Measurements from ENCODE around the gene GALT.

The GALT gene

GRCh38 chr9:34647084-34647403 lies 569 bp downstream of the GALT start:
- TF ChIP-seq REST (IDR thresholded peaks at IDR 0.05; ENCODE audit: insufficient read depth in 1 of 2, low read depth in 2 of 2, low read length in 2 of 2) (no peak), FOXP2 (optimal IDR thresholded peaks at IDR 0.05; ENCODE audit: borderline replicate concordance, extremely low read depth, extremely low read length, insufficient read depth) (no peak), POLR2AphosphoS5 (IDR thresholded peaks at IDR 0.05; ENCODE audit: low read depth, low read length) (no peak), TAF1 (IDR thresholded peaks at IDR 0.05; ENCODE audit: borderline replicate concordance, insufficient read depth, low read length) (no peak), SIN3A (IDR thresholded peaks at IDR 0.05; ENCODE audit: borderline replicate concordance, insufficient read depth, low read length) (no peak)

GRCh38 chr9:34647651-34648050 lies 1.2 kb downstream of the GALT start:
- TF ChIP-seq TAF1 (IDR thresholded peaks at IDR 0.05; ENCODE audit: borderline replicate concordance, insufficient read depth, low read length): no peak
- TF ChIP-seq REST (IDR thresholded peaks at IDR 0.05; ENCODE audit: insufficient read depth in 1 of 2, low read depth in 2 of 2, low read length in 2 of 2): no peak
- TF ChIP-seq FOXP2 (optimal IDR thresholded peaks at IDR 0.05; ENCODE audit: borderline replicate concordance, extremely low read depth, extremely low read length, insufficient read depth): no peak
- no peak for TF ChIP-seq POLR2AphosphoS5 (IDR thresholded peaks at IDR 0.05; ENCODE audit: low read depth, low read length)
- TF ChIP-seq SIN3A (IDR thresholded peaks at IDR 0.05; ENCODE audit: borderline replicate concordance, insufficient read depth, low read length): no peak

GRCh38 chr9:34648673-34649072 lies 2.2 kb downstream of the GALT start:
- TF ChIP-seq SIN3A (IDR thresholded peaks at IDR 0.05; ENCODE audit: borderline replicate concordance, insufficient read depth, low read length) (no peak), REST (IDR thresholded peaks at IDR 0.05; ENCODE audit: insufficient read depth in 1 of 2, low read depth in 2 of 2, low read length in 2 of 2) (no peak), FOXP2 (optimal IDR thresholded peaks at IDR 0.05; ENCODE audit: borderline replicate concordance, extremely low read depth, extremely low read length, insufficient read depth) (no peak)

GRCh38 chr9:34650816-34651215 lies 4.3 kb downstream of the GALT start:
- TF ChIP-seq POLR2AphosphoS5 (IDR thresholded peaks at IDR 0.05; ENCODE audit: low read depth, low read length): no peak
- TF ChIP-seq REST (IDR thresholded peaks at IDR 0.05; ENCODE audit: insufficient read depth in 1 of 2, low read depth in 2 of 2, low read length in 2 of 2): no peak
- TF ChIP-seq FOXP2 (optimal IDR thresholded peaks at IDR 0.05; ENCODE audit: borderline replicate concordance, extremely low read depth, extremely low read length, insufficient read depth): no peak
- no peak for TF ChIP-seq TAF1 (IDR thresholded peaks at IDR 0.05; ENCODE audit: borderline replicate concordance, insufficient read depth, low read length)
- TF ChIP-seq SIN3A (IDR thresholded peaks at IDR 0.05; ENCODE audit: borderline replicate concordance, insufficient read depth, low read length): no peak

- TF ChIP-seq REST (IDR thresholded peaks at IDR 0.05; ENCODE audit: insufficient read depth in 1 of 2, low read depth in 2 of 2, low read length in 2 of 2) (no peak), SIN3A (IDR thresholded peaks at IDR 0.05; ENCODE audit: borderline replicate concordance, insufficient read depth, low read length) (no peak), POLR2AphosphoS5 (IDR thresholded peaks at IDR 0.05; ENCODE audit: low read depth, low read length) (no peak), FOXP2 (optimal IDR thresholded peaks at IDR 0.05; ENCODE audit: borderline replicate concordance, extremely low read depth, extremely low read length, insufficient read depth) (no peak), TAF1 (IDR thresholded peaks at IDR 0.05; ENCODE audit: borderline replicate concordance, insufficient read depth, low read length) (no peak)
These were observed 4.8 kb downstream of the GALT start for GRCh38 chr9:34651321-34651720.

Data from PFSK-1 (cell line).